Neuronal stem cell (in vitro differentiated cells): ENCODE results near the gene ORAI3.

ENCODE experiments used
- DNase-seq: peaks from one replicate; pipeline ENCODE4 v3.0.0-alpha.2; 2013; ENCODE audit warnings: low spot score
- H2AFZ ChIP-seq: one replicate; pipeline ENCODE4 v1.6.1; 2013; ENCODE audit warnings: mild to moderate bottlenecking, low read length, inconsistent platforms
- H2AK5ac ChIP-seq: 2 replicates; pipeline ENCODE4 v1.6.1; 2013; ENCODE audit warnings: low read depth, mild to moderate bottlenecking, inconsistent platforms, low read length, moderate library complexity, mixed read lengths
- H2BK120ac ChIP-seq: 2 replicates; pipeline ENCODE4 v1.6.1; 2013; ENCODE audit warnings: low read depth, mild to moderate bottlenecking, inconsistent platforms, low read length, moderate library complexity, mixed read lengths
- H2BK12ac ChIP-seq: one replicate; pipeline ENCODE4 v1.6.1; 2013; ENCODE audit warnings: low read length, inconsistent platforms
- H2BK15ac ChIP-seq: 2 replicates; pipeline ENCODE4 v1.6.1; 2013; ENCODE audit warnings: mild to moderate bottlenecking, low read length, inconsistent platforms, mixed read lengths
- H2BK5ac ChIP-seq: one replicate; pipeline ENCODE4 v1.6.1; 2013; ENCODE audit warnings: inconsistent platforms, mild to moderate bottlenecking, low read length, moderate library complexity
- H3K14ac ChIP-seq: one replicate; pipeline ENCODE4 v1.6.1; 2013; ENCODE audit warnings: low read length, inconsistent platforms
- H3K18ac ChIP-seq: 2 replicates; pipeline ENCODE4 v1.6.1; 2013; ENCODE audit warnings: low read length, inconsistent platforms
- H3K23ac ChIP-seq: 2 replicates; pipeline ENCODE4 v1.6.1; 2013; ENCODE audit warnings: low read depth, mild to moderate bottlenecking, mixed read lengths, low read length, inconsistent platforms; ENCODE audit not compliant: poor library complexity
- H3K27ac ChIP-seq: replicated peaks from 3 replicates; pipeline ENCODE4 v1.5.1; 2013; ENCODE audit warnings: low read length, inconsistent platforms
- H3K27me3 ChIP-seq, 3 experiments: 2 replicates each; pipeline ENCODE4 v1.6.1; 2013; ENCODE audit warnings: low read length in 3 of 3, mild to moderate bottlenecking in 2 of 3, inconsistent platforms in 1 of 3, low read depth in 1 of 3, mixed read lengths in 1 of 3, moderate library complexity in 1 of 3; ENCODE audit not compliant: control insufficient read depth in 3 of 3, insufficient read depth in 3 of 3
- H3K36me3 ChIP-seq, 2 donors: replicated peaks in 1 of 2; 2 replicates each; pipeline ENCODE4 v1.6.1; 2013; ENCODE audit warnings: low read length in 2 of 2; ENCODE audit not compliant: control insufficient read depth in 2 of 2, insufficient read depth in 2 of 2
- H3K4ac ChIP-seq: 2 replicates; pipeline ENCODE4 v1.6.1; 2013; ENCODE audit warnings: inconsistent platforms, mild to moderate bottlenecking, low read length, moderate library complexity
- H3K4me1 ChIP-seq, 2 donors: 1 replicate in 1 of 2; 2 replicates in 1 of 2; pipeline ENCODE4 v1.6.1; 2013; ENCODE audit warnings: low read length in 2 of 2, low read depth in 1 of 2; ENCODE audit not compliant: control insufficient read depth in 2 of 2, insufficient read depth in 1 of 2
- H3K4me2 ChIP-seq: one replicate; pipeline ENCODE4 v1.6.1; 2013; ENCODE audit warnings: mild to moderate bottlenecking, low read length, inconsistent platforms; ENCODE audit not compliant: insufficient read depth, poor library complexity, severe bottlenecking
- H3K4me3 ChIP-seq, 2 donors: 2 replicates each; pipeline ENCODE4 v1.5.1; 2013; ENCODE audit warnings: low read length in 2 of 2, mild to moderate bottlenecking in 2 of 2, inconsistent platforms in 1 of 2, moderate library complexity in 1 of 2
- H3K79me1 ChIP-seq: one replicate; pipeline ENCODE4 v1.6.1; 2013; ENCODE audit warnings: low read depth, mild to moderate bottlenecking, inconsistent platforms, low read length, moderate library complexity
- H3K9ac ChIP-seq: one replicate; pipeline ENCODE4 v1.6.1; 2013; ENCODE audit warnings: mild to moderate bottlenecking, low read depth, low read length, inconsistent platforms; ENCODE audit not compliant: poor library complexity
- H3K9me3 ChIP-seq, 2 donors: replicated peaks in 1 of 2; 2 replicates each; pipeline versions ENCODE3 to v1.6.1; 2013; ENCODE audit warnings: low read length in 2 of 2, mild to moderate bottlenecking in 2 of 2, inconsistent platforms in 1 of 2, low read depth in 1 of 2, mixed read lengths in 1 of 2, moderate library complexity in 1 of 2; ENCODE audit not compliant: control insufficient read depth in 2 of 2, insufficient read depth in 1 of 2
- H4K8ac ChIP-seq: one replicate; pipeline ENCODE4 v1.6.1; 2013; ENCODE audit warnings: low read depth, mild to moderate bottlenecking, inconsistent platforms, low read length, moderate library complexity
- H4K91ac ChIP-seq: one replicate; pipeline ENCODE4 v1.6.1; 2013; ENCODE audit warnings: low read length, low read depth, mild to moderate bottlenecking, inconsistent platforms; ENCODE audit not compliant: poor library complexity
- WGBS, 2 donors: extraction: QIAGEN DNeasy Blood & Tissue Kit; methylation state at CpG; one replicate each; pipeline ENCODE4 v1.1.7; 2013; ENCODE audit warnings: missing lambda C conversion rate in 2 of 2, mixed read lengths in 1 of 2; ENCODE audit not compliant: insufficient read length in 2 of 2, insufficient replicate concordance in 1 of 2; ENCODE audit errors: extremely low coverage in 2 of 2; 5-methylcytosine and 5-hydroxymethylcytosine counted together

The ORAI3 gene

GRCh38 chr16:30996985-30997724, 48.3 kb downstream of the ORAI3 start:
- Histone ChIP-seq H2AFZ (no peak overlapping the region), H3K27me3 (peaks cover 0 to 16% (median 0%) of the 10 kb centered on the region in 3 experiments), H4K8ac (no peak overlapping the region), H3K14ac (peak overlapping the region; percentile 98), H3K18ac (peak overlapping the region; percentile 93), H3K4me2 (peak overlapping the region; percentile 98), H2AK5ac (peak overlapping the region; percentile 89), H3K4me3 (peak overlapping the region in 1 of 2 donors; percentile 81), H3K36me3 (peaks cover 0 to 5% of the 10 kb centered on the region in 2 donors), H3K9ac (peak overlapping the region; percentile 88), H3K79me1 (no peaks in the 10 kb centered on the region), H4K91ac (no peak overlapping the region), H2BK15ac (peak overlapping the region; percentile 30), H3K4ac (no peak overlapping the region), H3K9me3 (no peaks in the 10 kb centered on the region), H2BK12ac (no peak overlapping the region), H2BK120ac (no peak overlapping the region), H2BK5ac (no peak overlapping the region), H3K23ac (peak overlapping the region; percentile 60), H3K4me1 (peaks cover 2 to 11% of the 10 kb centered on the region in 2 donors), H3K27ac (no peak overlapping the region)
- no CpG with 5 or more reads among the region's 60 CpGs for WGBS, 2 donors
- peak; percentile 59 for DNase-seq

GRCh38 chr16:30997725-30998711, 49.1 kb downstream of the ORAI3 start:
- DNase-seq: no peak
- no CpG with 5 or more reads among the region's 21 CpGs for WGBS, 2 donors
- H3K14ac ChIP-seq: no peak overlapping the region

GRCh38 chr16:30998852-30999761, 50.2 kb downstream of the ORAI3 start:
- no CpG with 5 or more reads among the region's 6 CpGs for WGBS, 2 donors

More at GRCh38 chr16:30997725-30998711, 49.1 kb downstream of the ORAI3 start:
- peaks cover 6 to 11% of the 10 kb centered on the region in 2 donors for H3K4me1 ChIP-seq
- H3K9me3 ChIP-seq: no peaks in the 10 kb centered on the region
- peak overlapping the region; percentile 88 for H3K9ac ChIP-seq
- H3K23ac ChIP-seq: peak overlapping the region; percentile 60
- no peak overlapping the region for H3K4ac ChIP-seq
- peak overlapping the region; percentile 98 for H3K4me2 ChIP-seq
- no peaks in the 10 kb centered on the region for H3K79me1 ChIP-seq
- no peak overlapping the region for H2BK120ac ChIP-seq
- H3K36me3 ChIP-seq: peaks cover 0 to 5% of the 10 kb centered on the region in 2 donors
- no peak overlapping the region for H2BK5ac ChIP-seq
- no peak overlapping the region for H2BK15ac ChIP-seq
- H2AFZ ChIP-seq: no peak overlapping the region
- peak overlapping the region in 1 of 2 donors; percentile 81 for H3K4me3 ChIP-seq
- no peak overlapping the region for H4K91ac ChIP-seq
- H3K18ac ChIP-seq: peak overlapping the region; percentile 93
- H2BK12ac ChIP-seq: no peak overlapping the region
- no peak overlapping the region for H3K27ac ChIP-seq
- H2AK5ac ChIP-seq: peak overlapping the region; percentile 89
- no peak overlapping the region for H4K8ac ChIP-seq
- peaks cover 0 to 16% (median 0%) of the 10 kb centered on the region in 3 experiments for H3K27me3 ChIP-seq

More at GRCh38 chr16:30998852-30999761, 50.2 kb downstream of the ORAI3 start:
- H3K79me1 ChIP-seq: no peaks in the 10 kb centered on the region
- peaks cover 0 to 16% (median 0%) of the 10 kb centered on the region in 3 experiments for H3K27me3 ChIP-seq
- no peaks in the 10 kb centered on the region for H3K9me3 ChIP-seq
- no peak overlapping the region for H3K4ac ChIP-seq
- H3K4me2 ChIP-seq: no peak overlapping the region
- no peak overlapping the region for H3K18ac ChIP-seq
- H4K8ac ChIP-seq: no peak overlapping the region
- H2BK120ac ChIP-seq: no peak overlapping the region
- H2BK5ac ChIP-seq: no peak overlapping the region
- no peak overlapping the region for H3K23ac ChIP-seq
- H3K4me3 ChIP-seq: no peak overlapping the region
- H4K91ac ChIP-seq: no peak overlapping the region
- H3K4me1 ChIP-seq: peaks cover 8 to 11% of the 10 kb centered on the region in 2 donors
- no peak for DNase-seq
- no peak overlapping the region for H2BK12ac ChIP-seq
- no peak overlapping the region for H2AK5ac ChIP-seq
- no peak overlapping the region for H3K9ac ChIP-seq
- no peak overlapping the region for H3K14ac ChIP-seq
- no peak overlapping the region for H2BK15ac ChIP-seq
- no peak overlapping the region for H2AFZ ChIP-seq
- no peak overlapping the region for H3K27ac ChIP-seq
- H3K36me3 ChIP-seq: peaks cover 0 to 5% of the 10 kb centered on the region in 2 donors
